ENCODE measurements around the gene ZMYM4. TPM values are rescaled to one million over a fixed set of nuclear protein-coding genes. Genes with fewer than 3 reads are reported as not detected.

Gene ZMYM4
- total RNA-seq = 10 to 100 TPM; 37.0 to 39.9 TPM
- 17.4 TPM for polyA plus RNA-seq (2013, experiment 1 of 2)
- 18.8 TPM for polyA plus RNA-seq (2013, experiment 2 of 2)
- 35.1 to 106 (median 70.4) reads per million in 172 experiments for total RNA-seq

DNA sequence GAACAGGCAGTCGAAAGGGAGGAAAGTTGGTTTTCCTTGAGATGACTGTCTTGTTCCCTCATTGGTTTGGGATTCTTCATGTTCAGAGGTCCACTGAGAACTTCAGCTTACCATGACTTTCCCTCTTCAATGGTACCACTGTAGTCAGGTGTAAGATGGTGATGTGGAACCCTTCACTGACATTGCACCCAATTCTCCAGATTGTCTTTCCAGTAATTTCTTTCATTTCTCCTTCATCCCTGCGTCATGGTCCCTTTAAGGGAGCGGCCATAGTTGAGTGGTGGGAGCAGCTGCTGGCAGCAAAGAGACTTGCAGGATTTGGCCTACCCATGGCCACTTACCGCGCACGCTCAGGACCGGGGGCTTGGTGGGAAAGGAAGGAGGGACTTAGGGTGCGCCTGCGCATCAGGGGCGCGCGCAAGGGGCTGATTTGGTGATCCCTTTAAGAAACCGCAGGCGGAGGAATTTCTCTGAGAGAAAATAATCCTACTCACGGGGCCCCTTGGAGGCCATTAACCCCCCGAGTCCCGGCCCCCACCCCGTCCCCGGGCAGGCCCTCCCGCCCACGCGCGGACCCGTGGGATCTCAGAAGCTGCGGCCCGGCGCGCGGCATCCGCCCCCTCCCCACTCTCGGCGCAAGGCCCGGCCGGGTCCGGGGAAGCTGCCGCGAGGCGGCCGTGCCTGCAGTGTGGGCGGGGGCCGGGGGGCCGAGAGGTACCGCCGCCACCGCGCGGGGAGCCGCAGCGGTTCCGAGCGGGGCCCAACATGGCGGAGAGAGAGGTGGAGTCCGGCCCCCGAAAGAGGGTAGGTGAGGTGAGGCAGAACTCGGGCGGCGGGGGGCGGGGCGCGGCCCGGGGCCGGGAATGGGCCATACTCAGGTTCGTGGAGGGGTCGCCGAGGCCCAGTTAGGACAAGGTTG, at the start of gene ZMYM4:
ZMYM4 (plus strand) TSS at position 428 of the 919 bp plus-strand sequence; CDS start at position 766, 338 bp downstream.
- DNase-seq (peak; percentile 74 to 96 (median 86)), ATAC-seq (ENCODE audit: poor library complexity) (peak; percentile 95)
- no peaks in the 10 kb centered on the region for H3K9me3 Mint-ChIP-seq
- H3K27ac Mint-ChIP-seq = peak within 1 kb of the TSS; percentile 87
- ChIA-PET CTCF (no interaction called here), POLR2A (interaction anchor here (0.6 to 1.6 kb wide), 12 partner anchors 9 to 731 kb away, joined by 3 to 10 read pairs (median 4); partner anchors contain the start of genes AGO3, SFPQ, TMEM35B and ZMYM6)
- intact Hi-C loops (cut with DNase I, micrococcal nuclease) = loop anchor here in 1 of 2 experiments (1.0 kb wide), 2 partner anchors 75 to 235 kb away; partner anchors contain the start of gene SFPQ
- Histone ChIP-seq H3K27me3 (ENCODE audit: control insufficient read depth in 1 of 2, insufficient read depth in 2 of 2, low read length in 2 of 2) (peaks cover 0 to 3% of the 10 kb centered on the region in 2 experiments), H3K4me3 (ENCODE audit: low read length) (peak within 1 kb of the TSS; percentile 71), H3K9me3 (ENCODE audit: control insufficient read depth in 1 of 2, insufficient read depth in 1 of 2, low read length in 2 of 2) (no peaks in the 10 kb centered on the region), H3K4me1 (ENCODE audit: insufficient read depth, low read length) (peaks cover 6% of the 10 kb centered on the region), H3K27ac (ENCODE audit: low read depth in 1 of 2, low read length in 2 of 2) (peak within 1 kb of the TSS in 1 of 2 donors; percentile 55), H3K36me3 (ENCODE audit: insufficient read depth, low read length) (no peaks in the 10 kb centered on the region)
- H3K4me3 Mint-ChIP-seq = peak within 1 kb of the TSS; percentile 98
- peaks cover 5% of the 10 kb centered on the region for H3K36me3 Mint-ChIP-seq (ENCODE audit: low read depth)
- peaks cover 41% of the 10 kb centered on the region for H3K4me1 Mint-ChIP-seq (ENCODE audit: low read depth)
- H3K27me3 Mint-ChIP-seq = peaks cover 9% of the 10 kb centered on the region
- TF ChIP-seq, protein P1, sequence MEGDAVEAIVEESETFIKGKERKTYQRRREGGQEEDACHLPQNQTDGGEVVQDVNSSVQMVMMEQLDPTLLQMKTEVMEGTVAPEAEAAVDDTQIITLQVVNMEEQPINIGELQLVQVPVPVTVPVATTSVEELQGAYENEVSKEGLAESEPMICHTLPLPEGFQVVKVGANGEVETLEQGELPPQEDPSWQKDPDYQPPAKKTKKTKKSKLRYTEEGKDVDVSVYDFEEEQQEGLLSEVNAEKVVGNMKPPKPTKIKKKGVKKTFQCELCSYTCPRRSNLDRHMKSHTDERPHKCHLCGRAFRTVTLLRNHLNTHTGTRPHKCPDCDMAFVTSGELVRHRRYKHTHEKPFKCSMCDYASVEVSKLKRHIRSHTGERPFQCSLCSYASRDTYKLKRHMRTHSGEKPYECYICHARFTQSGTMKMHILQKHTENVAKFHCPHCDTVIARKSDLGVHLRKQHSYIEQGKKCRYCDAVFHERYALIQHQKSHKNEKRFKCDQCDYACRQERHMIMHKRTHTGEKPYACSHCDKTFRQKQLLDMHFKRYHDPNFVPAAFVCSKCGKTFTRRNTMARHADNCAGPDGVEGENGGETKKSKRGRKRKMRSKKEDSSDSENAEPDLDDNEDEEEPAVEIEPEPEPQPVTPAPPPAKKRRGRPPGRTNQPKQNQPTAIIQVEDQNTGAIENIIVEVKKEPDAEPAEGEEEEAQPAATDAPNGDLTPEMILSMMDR (IDR thresholded peaks at IDR 0.05) = no peak

- intact Hi-C loops (cut with DNase I, micrococcal nuclease) = no loop called here
- TF ChIP-seq, protein P1 (IDR thresholded peaks at IDR 0.05) = peak; percentile 61
- CTCF ChIA-PET = interaction anchor here (1.0 kb wide), 1 partner anchor 78 kb away, joined by 3 read pairs; no protein-coding TSS in a partner anchor
Measured at GRCh38 chr1:35220976-35221375, 47.5 kb upstream of the ZMYM4 start.

GRCh38 chr1:35222322-35223083, 46.0 kb upstream of the ZMYM4 start:
- no peaks in the 10 kb centered on the region for H3K36me3 Mint-ChIP-seq (ENCODE audit: low read depth)
- no peaks in the 10 kb centered on the region for H3K9me3 Mint-ChIP-seq
- H3K27me3 Mint-ChIP-seq = no peaks in the 10 kb centered on the region
- intact Hi-C loops (cut with DNase I, micrococcal nuclease) = no loop called here
- Histone ChIP-seq H3K36me3 (ENCODE audit: insufficient read depth, low read length) (no peaks in the 10 kb centered on the region), H3K4me3 (ENCODE audit: low read length) (no peak overlapping the region), H3K27ac (ENCODE audit: low read depth in 1 of 2, low read length in 2 of 2) (no peak overlapping the region), H3K4me1 (ENCODE audit: insufficient read depth, low read length) (no peaks in the 10 kb centered on the region), H3K9me3 (ENCODE audit: control insufficient read depth in 1 of 2, insufficient read depth in 1 of 2, low read length in 2 of 2) (no peaks in the 10 kb centered on the region), H3K27me3 (ENCODE audit: control insufficient read depth in 1 of 2, insufficient read depth in 2 of 2, low read length in 2 of 2) (no peaks in the 10 kb centered on the region)
- H3K4me1 Mint-ChIP-seq (ENCODE audit: low read depth) = no peaks in the 10 kb centered on the region
- TF ChIP-seq, protein P1 (IDR thresholded peaks at IDR 0.05) = no peak
- ATAC-seq (ENCODE audit: poor library complexity) = no peak
- POLR2A ChIA-PET = interaction anchor here (1.5 kb wide), 1 partner anchor 29 kb away, joined by 3 read pairs; the partner anchor contains the start of gene SFPQ
- no peak for DNase-seq
- H3K27ac Mint-ChIP-seq = no peak overlapping the region
- CTCF ChIA-PET = interaction anchor here (0.6 kb wide), 1 partner anchor 19 kb away, joined by 4 read pairs; no protein-coding TSS in a partner anchor
- no peak overlapping the region for H3K4me3 Mint-ChIP-seq

More at GRCh38 chr1:35220976-35221375, 47.5 kb upstream of the ZMYM4 start:
- no peaks in the 10 kb centered on the region for H3K36me3 ChIP-seq (ENCODE audit: insufficient read depth, low read length)
- Mint-ChIP-seq H3K4me1 (ENCODE audit: low read depth) (no peaks in the 10 kb centered on the region), H3K9me3 (no peaks in the 10 kb centered on the region), H3K4me3 (no peak overlapping the region), H3K36me3 (ENCODE audit: low read depth) (no peaks in the 10 kb centered on the region), H3K27ac (no peak overlapping the region), H3K27me3 (no peaks in the 10 kb centered on the region)
- POLR2A ChIA-PET = no interaction called here
- H3K9me3 ChIP-seq (ENCODE audit: control insufficient read depth in 1 of 2, insufficient read depth in 1 of 2, low read length in 2 of 2) = no peaks in the 10 kb centered on the region
- no peaks in the 10 kb centered on the region for H3K4me1 ChIP-seq (ENCODE audit: insufficient read depth, low read length)
- no peak overlapping the region for H3K4me3 ChIP-seq (ENCODE audit: low read length)
- no peaks in the 10 kb centered on the region for H3K27me3 ChIP-seq (ENCODE audit: control insufficient read depth in 1 of 2, insufficient read depth in 2 of 2, low read length in 2 of 2)
- no peak overlapping the region for H3K27ac ChIP-seq (ENCODE audit: low read depth in 1 of 2, low read length in 2 of 2)
- ATAC-seq (ENCODE audit: poor library complexity) (peak; percentile 63), DNase-seq (peak in 4 of 14 experiments; percentile 3 to 48 (median 30))

All from CD4-positive, alpha-beta T cell (primary cell).